GM12878 (cell line): ENCODE results near the gene SELENOP. TPM values are rescaled to one million over a fixed set of nuclear protein-coding genes. Genes with fewer than 3 reads are reported as not detected.

Source experiments
- ATAC-seq: fragments of 200-7000 bp; cut with Tn5 transposase; 3 replicates; pipeline ENCODE4 v1.9.1; 2020; ENCODE audit warnings: mild to moderate bottlenecking, moderate library complexity
- BruUV-seq: library from RNA; stranded (reverse); fragments of 400-500 nt; replicated peaks from 2 replicates; lab custom pipeline; 2021; lab: Mats Ljungman, UMichigan
- CTCF ChIA-PET: fragments of 300-600 bp; sonication (Branson Sonifier 250); formaldehyde crosslinking; extraction: SDS; loops from one replicate; lab custom pipeline; 2021; ENCODE audit warnings: inconsistent platforms; lab: Yijun Ruan, JAX
- POLR2A ChIA-PET: fragments of 350-600 bp; formaldehyde crosslinking; extraction: SDS; loops from one replicate; lab custom pipeline; 2021; ENCODE audit warnings: inconsistent platforms; lab: Charles Lee
- RAD21 ChIA-PET: fragments of 300-600 bp; sonication (Branson Sonifier 250); formaldehyde crosslinking; loops from one replicate; lab custom pipeline; 2023; ENCODE audit warnings: antibody characterized with exemption; ENCODE audit not compliant: unreplicated experiment; lab: Charles Lee
- SMC1A ChIA-PET: fragments of 300-600 bp; sonication (Branson Sonifier 250); formaldehyde crosslinking; loops from one replicate; lab custom pipeline; 2023; ENCODE audit not compliant: unreplicated experiment, uncharacterized antibody; lab: Charles Lee
- DNase-seq: peaks from one replicate; pipeline ENCODE4 v3.0.0-alpha.2; 2011; ENCODE audit warnings: low read depth, low spot score
- FAIRE-seq: peaks from 3 replicates; lab custom pipeline; 2011; peaks lifted over from hg19 to GRCh38; lab: Jason Lieb, UNC
- H2AFZ ChIP-seq: 2 replicates; pipeline ENCODE4 v1.6.0; 2011; ENCODE audit warnings: low read depth, low read length, control low read depth; ENCODE audit not compliant: control insufficient read depth
- H3K27ac ChIP-seq: 2 replicates; pipeline ENCODE4 v1.5.1; 2011; ENCODE audit warnings: control low read depth; ENCODE audit not compliant: control insufficient read depth, insufficient read depth
- H3K27me3 ChIP-seq, 2 experiments: replicated peaks in 1 of 2; 2 replicates each; pipeline versions ENCODE4 v1.6.0 to v1.6.1; 2011; ENCODE audit warnings: low read length in 1 of 2; ENCODE audit not compliant: control insufficient read depth in 2 of 2, insufficient read depth in 2 of 2
- H3K36me3 ChIP-seq, 2 experiments: 2 replicates each; pipeline ENCODE4 v1.5.1; 2011; ENCODE audit warnings: low read length in 1 of 2; ENCODE audit not compliant: control insufficient read depth in 2 of 2, insufficient read depth in 2 of 2
- H3K4me1 ChIP-seq: 2 replicates; pipeline ENCODE4 v1.6.1; 2011; ENCODE audit warnings: mild to moderate bottlenecking, low read length, moderate library complexity, mixed read lengths; ENCODE audit not compliant: control insufficient read depth, insufficient read depth
- H3K4me2 ChIP-seq: 2 replicates; pipeline ENCODE4 v1.6.0; 2011; ENCODE audit warnings: control low read depth; ENCODE audit not compliant: control insufficient read depth, insufficient read depth
- H3K4me3 ChIP-seq: fragments of 200-600 bp; sonication (generic); 2 replicates; pipeline ENCODE4 v1.5.1; 2016
- H3K79me2 ChIP-seq: 2 replicates; pipeline ENCODE4 v1.6.0; 2011; ENCODE audit warnings: low read length; ENCODE audit not compliant: control insufficient read depth, insufficient read depth
- H3K9ac ChIP-seq: 2 replicates; pipeline ENCODE4 v1.8.0; 2011; ENCODE audit warnings: low read length, control low read depth, mixed read lengths; ENCODE audit not compliant: control insufficient read depth, insufficient read depth
- H3K9me3 ChIP-seq: replicated peaks from 3 replicates; pipeline ENCODE4 v1.5.1; 2011; ENCODE audit warnings: mild to moderate bottlenecking, low read length; ENCODE audit not compliant: control insufficient read depth, insufficient read depth
- H4K20me1 ChIP-seq: 2 replicates; pipeline ENCODE4 v1.6.0; 2011; ENCODE audit not compliant: control insufficient read depth, insufficient read depth
- DPF2 ChIP-seq: fragments of 450-650 bp; IDR thresholded peaks from 2 replicates; pipeline ENCODE4 v1.6.1; 2017; ENCODE audit warnings: mild to moderate bottlenecking
- IKZF2 ChIP-seq, 2 experiments: fragments of 450-650 bp; IDR thresholded peaks; 2 replicates each; pipeline ENCODE4 v1.6.1; 2017; ENCODE audit warnings: mild to moderate bottlenecking in 2 of 2, moderate library complexity in 2 of 2
- JUND ChIP-seq: IDR thresholded peaks from 2 replicates; pipeline ENCODE4 v1.6.1; 2012; ENCODE audit warnings: low read depth, mild to moderate bottlenecking, low read length, improper control_type of control experiment, moderate library complexity
- PAX8 ChIP-seq: fragments of 450-650 bp; IDR thresholded peaks from 2 replicates; pipeline ENCODE4 v1.6.1; 2017; ENCODE audit warnings: mild to moderate bottlenecking, moderate library complexity
- RELB ChIP-seq: fragments of 450-650 bp; IDR thresholded peaks from 2 replicates; pipeline ENCODE4 v1.6.1; 2017; ENCODE audit warnings: low read depth, mild to moderate bottlenecking, moderate library complexity
- SREBF2 ChIP-seq: IDR thresholded peaks from 2 replicates; pipeline ENCODE4 v1.6.1; 2012; ENCODE audit warnings: mild to moderate bottlenecking, low read length
- SUPT20H ChIP-seq: IDR thresholded peaks from 2 replicates; pipeline ENCODE4 v1.6.1; 2011; ENCODE audit warnings: low read depth, mild to moderate bottlenecking, low read length, moderate library complexity, borderline replicate concordance; ENCODE audit not compliant: control insufficient read depth
- USF1 ChIP-seq: IDR thresholded peaks from 2 replicates; pipeline ENCODE4 v1.6.1; 2011; ENCODE audit warnings: borderline replicate concordance, low read depth, mild to moderate bottlenecking, moderate library complexity, mixed read lengths, low read length; ENCODE audit not compliant: insufficient read depth; ENCODE audit errors: extremely low read length
- whole genome bisulfite sequencing: methylation state at CpG from one replicate; pipeline ENCODE4 v1.1.6; 2016; ENCODE audit warnings: low lambda C conversion rate; ENCODE audit not compliant: insufficient replicate concordance, insufficient coverage; ENCODE audit errors: missing lambda C conversion rate; 5-methylcytosine and 5-hydroxymethylcytosine counted together
- in situ Hi-C: fragments of 300-500 bp; cut with MboI; formaldehyde crosslinking; loops from 9 replicates; pipeline ENCODE4 v1.14.3; 2018; ENCODE audit warnings: mixed read lengths
- intact Hi-C: fragments of 100-400 bp; cut with micrococcal nuclease; formaldehyde crosslinking; loops from one replicate; pipeline ENCODE4 v1.14.2; 2022; ENCODE audit not compliant: unreplicated experiment
- polyA plus RNA-seq, 11 experiments: library from polyadenylated mRNA; depleted of rRNA in 4 of 11; unstranded in 6 of 11; stranded (reverse) in 5 of 11; fragments of >200 nt; fragmentation: Nextera tagmentation in 4 of 11; fragmentation: Illumina TruSeq in 1 of 11; extraction: Ambion mirVana in 4 of 11; extraction: Trizol in 1 of 11; gene quantifications; 1 replicate in 1 of 11; 2 replicates in 10 of 11; pipeline versions ENCODE4 v1.2.1 to v1.2.3, GENCODE V29; 2011 to 2016; ENCODE audit warnings: inconsistent platforms in 2 of 11, missing spikeins in 2 of 11, low read depth in 1 of 11
- total RNA-seq, 4 experiments: library from RNA; depleted of rRNA in 3 of 4; stranded (reverse); fragments of >200 nt in 3 of 4; fragmentation: Illumina TruSeq in 1 of 4; extraction: Trizol in 1 of 4; gene quantifications; 2 replicates each; pipeline versions ENCODE4 v1.2.1 to v1.2.3, GENCODE V29; 2013 to 2021

SELENOP gene
- total and polyA plus RNA-seq, 10 of the 15 experiments (the other 5 are each of a cell fraction or from before 2014, with no cell fraction given): 0.08 to 5.1 (median 0.88) TPM; not detected in 3

- no TSS peak for BruUV-seq
- CTCF ChIA-PET: interaction anchor here (0.7 to 1.8 kb wide), 5 partner anchors 11 to 757 kb away, joined by 3 to 7 read pairs (median 4); no protein-coding TSS in a partner anchor
- intact Hi-C loops: no loop called here
Measured at GRCh38 chr5:42761791-42762190, 49.9 kb downstream of the SELENOP start.

GRCh38 chr5:42760426-42760825 lies 51.3 kb downstream of the SELENOP start:
- no peaks in the 10 kb centered on the region for H4K20me1 ChIP-seq
- H3K9me3 ChIP-seq: no peaks in the 10 kb centered on the region
- H3K79me2 ChIP-seq: no peaks in the 10 kb centered on the region
- DNase-seq: no peak
- no peaks in the 10 kb centered on the region; a peak in 1 of 4 replicates for H3K36me3 ChIP-seq
- BruUV-seq: no TSS peak
- H3K9ac ChIP-seq: no peak overlapping the region
- no peak overlapping the region for H3K27ac ChIP-seq
- no peak for ATAC-seq
- TF ChIP-seq IKZF2 (IDR thresholded peaks at IDR 0.05): no peak
- no peak for TF ChIP-seq RELB
- TF ChIP-seq PAX8: no peak
- TF ChIP-seq JUND: no peak
- WGBS: 99% methylated on average over 4 of the region's 4 CpGs
- H3K27me3 ChIP-seq: no peaks in the 10 kb centered on the region
- ChIA-PET SMC1A (interaction anchor here (0.8 to 2.2 kb wide), 5 partner anchors 9 to 132 kb away, joined by 3 to 8 read pairs (median 6); no protein-coding TSS in a partner anchor), CTCF (interaction anchor here (0.9 to 1.8 kb wide), 4 partner anchors 9 to 904 kb away, joined by 3 to 7 read pairs (median 4); no protein-coding TSS in a partner anchor), RAD21 (interaction anchor here (0.6 to 1.3 kb wide), 3 partner anchors 19 to 177 kb away, joined by 3 to 5 read pairs (median 3); no protein-coding TSS in a partner anchor), POLR2A (interaction anchor here (0.7 kb wide), 1 partner anchor 215 kb away, joined by 3 read pairs; no protein-coding TSS in a partner anchor)
- in situ Hi-C loops (loop anchor here (10.0 kb wide), 1 partner anchor 906 kb away; no protein-coding TSS in a partner anchor), intact Hi-C loops (no loop called here)
- FAIRE-seq: no peak
- no peak overlapping the region for H2AFZ ChIP-seq
- H3K4me2 ChIP-seq: no peak overlapping the region
- no peak overlapping the region for H3K4me3 ChIP-seq
- no peaks in the 10 kb centered on the region for H3K4me1 ChIP-seq

More at GRCh38 chr5:42761791-42762190, 49.9 kb downstream of the SELENOP start:
- Histone ChIP-seq H3K9me3 (no peaks in the 10 kb centered on the region), H3K9ac (no peak overlapping the region), H3K36me3 (no peaks in the 10 kb centered on the region; a peak in 1 of 4 replicates), H2AFZ (no peak overlapping the region), H3K79me2 (no peaks in the 10 kb centered on the region), H3K4me1 (no peaks in the 10 kb centered on the region), H3K4me3 (no peak overlapping the region), H3K27ac (no peak overlapping the region), H4K20me1 (no peaks in the 10 kb centered on the region), H3K27me3 (no peaks in the 10 kb centered on the region), H3K4me2 (no peak overlapping the region)
- DNase-seq: no peak
- SMC1A ChIA-PET: interaction anchor here (1.1 to 2.2 kb wide), 3 partner anchors 10 to 13 kb away, joined by 3 to 8 read pairs (median 8); no protein-coding TSS in a partner anchor
- POLR2A ChIA-PET: no interaction called here
- FAIRE-seq: no peak
- 100% methylated on average over 1 of the region's 1 CpG for WGBS
- RAD21 ChIA-PET: interaction anchor here (1.3 kb wide), 1 partner anchor 128 kb away, joined by 3 read pairs; no protein-coding TSS in a partner anchor
- no peak for TF ChIP-seq USF1
- no peak for TF ChIP-seq DPF2
- TF ChIP-seq SUPT20H: no peak
- TF ChIP-seq SREBF2: no peak
- ATAC-seq: no peak
- in situ Hi-C loops: loop anchor here (10.0 kb wide), 1 partner anchor 907 kb away; no protein-coding TSS in a partner anchor
